H9 (cell line): ENCODE measurements around the gene MPP7. TPM values are rescaled to one million over a fixed set of nuclear protein-coding genes. Genes with fewer than 3 reads are reported as not detected.

Experiments
- DNase-seq: peaks from one replicate; pipeline ENCODE4 v3.0.0-alpha.2; 2017
- H2AFZ ChIP-seq: one replicate; pipeline ENCODE4 v1.6.1; 2013; ENCODE audit warnings: mild to moderate bottlenecking, low read length, control low read depth, moderate library complexity
- H2AK5ac ChIP-seq: 2 replicates; pipeline ENCODE4 v1.6.1; 2013; ENCODE audit warnings: low read length, control low read depth, mixed read lengths; ENCODE audit not compliant: insufficient read length
- H2BK120ac ChIP-seq: one replicate; pipeline ENCODE4 v1.6.1; 2013; ENCODE audit warnings: low read depth, mild to moderate bottlenecking, low read length, control low read depth, inconsistent platforms; ENCODE audit not compliant: poor library complexity, severe bottlenecking
- H2BK12ac ChIP-seq: 2 replicates; pipeline ENCODE4 v1.6.1; 2013; ENCODE audit warnings: low read length, control low read depth, mixed read lengths, low read depth; ENCODE audit not compliant: insufficient read length
- H2BK15ac ChIP-seq: 2 replicates; pipeline ENCODE4 v1.6.1; 2013; ENCODE audit warnings: low read depth, low read length, control low read depth
- H2BK20ac ChIP-seq: one replicate; pipeline ENCODE4 v1.6.1; 2013; ENCODE audit warnings: low read depth, mild to moderate bottlenecking, low read length, control low read depth, inconsistent platforms; ENCODE audit not compliant: poor library complexity, severe bottlenecking
- H2BK5ac ChIP-seq: 2 replicates; pipeline ENCODE4 v1.6.1; 2013; ENCODE audit warnings: low read length, control low read depth, mixed read lengths; ENCODE audit not compliant: insufficient read length
- H3K14ac ChIP-seq: 2 replicates; pipeline ENCODE4 v1.6.1; 2013; ENCODE audit warnings: low read length, control low read depth; ENCODE audit not compliant: insufficient read depth
- H3K18ac ChIP-seq: 2 replicates; pipeline ENCODE4 v1.6.1; 2013; ENCODE audit warnings: low read depth, mild to moderate bottlenecking, mixed read lengths, low read length, control low read depth; ENCODE audit not compliant: insufficient read length
- H3K23ac ChIP-seq: 2 replicates; pipeline ENCODE4 v1.6.1; 2013; ENCODE audit warnings: low read length, control low read depth, mixed read lengths, low read depth; ENCODE audit not compliant: insufficient read length
- H3K23me2 ChIP-seq: 2 replicates; pipeline ENCODE4 v1.6.1; 2013; ENCODE audit warnings: low read depth, mild to moderate bottlenecking, mixed read lengths, low read length, control low read depth; ENCODE audit not compliant: insufficient read length, poor library complexity, severe bottlenecking
- H3K27ac ChIP-seq: 2 replicates; pipeline ENCODE4 v1.5.1; 2013; ENCODE audit warnings: low read length, control low read depth, mixed read lengths, low read depth; ENCODE audit not compliant: insufficient read length
- H3K27me3 ChIP-seq: 2 replicates; pipeline ENCODE4 v1.6.1; 2013; ENCODE audit warnings: low read length, control low read depth, inconsistent platforms; ENCODE audit not compliant: insufficient read depth
- H3K4ac ChIP-seq: 2 replicates; pipeline ENCODE4 v1.6.1; 2013; ENCODE audit warnings: low read depth, mild to moderate bottlenecking, control low read depth, inconsistent platforms, low read length, moderate library complexity
- H3K4me1 ChIP-seq: 2 replicates; pipeline ENCODE4 v1.6.1; 2013; ENCODE audit warnings: low read length, control low read depth, inconsistent platforms; ENCODE audit not compliant: insufficient read depth
- H3K4me2 ChIP-seq: 2 replicates; pipeline ENCODE4 v1.6.1; 2013; ENCODE audit warnings: low read length, control low read depth, mixed read lengths; ENCODE audit not compliant: insufficient read length, insufficient read depth
- H3K56ac ChIP-seq: 2 replicates; pipeline ENCODE4 v1.6.1; 2013; ENCODE audit warnings: low read depth, mild to moderate bottlenecking, mixed read lengths, low read length, control low read depth; ENCODE audit not compliant: insufficient read length
- H3K79me1 ChIP-seq: 2 replicates; pipeline ENCODE4 v1.6.1; 2013; ENCODE audit warnings: low read depth, mild to moderate bottlenecking, moderate library complexity, low read length, control low read depth, inconsistent platforms; ENCODE audit not compliant: insufficient read depth, poor library complexity, severe bottlenecking
- H3K79me2 ChIP-seq: 2 replicates; pipeline ENCODE4 v1.6.1; 2013; ENCODE audit warnings: low read length, control low read depth, inconsistent platforms; ENCODE audit not compliant: insufficient read depth
- H3K9ac ChIP-seq: 2 replicates; pipeline ENCODE4 v1.6.1; 2013; ENCODE audit warnings: low read length, control low read depth, mixed read lengths; ENCODE audit not compliant: insufficient read length; ENCODE audit errors: extremely low read depth
- H3K9me3 ChIP-seq: one replicate; pipeline ENCODE4 v1.6.1; 2013; ENCODE audit warnings: low read depth, low read length, inconsistent platforms; ENCODE audit not compliant: control insufficient read depth
- H3T11ph ChIP-seq: one replicate; pipeline ENCODE4 v1.6.1; 2013; ENCODE audit warnings: mild to moderate bottlenecking, low read length, control low read depth, inconsistent platforms
- H4K20me1 ChIP-seq: one replicate; pipeline ENCODE4 v1.6.1; 2013; ENCODE audit not compliant: control insufficient read depth, insufficient read length, insufficient read depth
- H4K5ac ChIP-seq: 2 replicates; pipeline ENCODE4 v1.6.1; 2013; ENCODE audit warnings: low read depth, mild to moderate bottlenecking, mixed read lengths, low read length, control low read depth; ENCODE audit not compliant: insufficient read length
- H4K8ac ChIP-seq: replicated peaks from 2 replicates; pipeline ENCODE4 v1.6.1; 2013; ENCODE audit warnings: low read length, control low read depth, mixed read lengths, low read depth; ENCODE audit not compliant: insufficient read length
- H4K91ac ChIP-seq: 2 replicates; pipeline ENCODE4 v1.6.1; 2013; ENCODE audit warnings: low read depth, mild to moderate bottlenecking, moderate library complexity, mixed read lengths, low read length, control low read depth; ENCODE audit not compliant: insufficient read length
- H3K27ac Mint-ChIP-seq, 3 experiments: 2 replicates in 2 of 3; 3 replicates in 1 of 3; pipeline ENCODE4 v1.8.0; 2020 to 2021; ENCODE audit warnings: mixed read lengths in 3 of 3, mild to moderate bottlenecking in 1 of 3, moderate library complexity in 1 of 3
- H3K27me3 Mint-ChIP-seq: 2 replicates; pipeline ENCODE4 v1.8.0; 2021; ENCODE audit warnings: low read depth, mild to moderate bottlenecking, moderate library complexity, mixed read lengths
- H3K36me3 Mint-ChIP-seq, 3 experiments: 2 replicates in 2 of 3; 3 replicates in 1 of 3; pipeline ENCODE4 v1.8.0; 2020 to 2021; ENCODE audit warnings: low read depth in 3 of 3, mixed read lengths in 3 of 3; ENCODE audit not compliant: insufficient read depth in 1 of 3
- H3K4me1 Mint-ChIP-seq, 2 experiments: 2 replicates each; pipeline ENCODE4 v1.8.0; 2020; ENCODE audit warnings: mixed read lengths in 2 of 2
- H3K4me3 Mint-ChIP-seq, 2 experiments: 2 replicates in 1 of 2; 3 replicates in 1 of 2; pipeline ENCODE4 v1.8.0; 2020 to 2021; ENCODE audit warnings: mild to moderate bottlenecking in 2 of 2, mixed read lengths in 2 of 2, moderate library complexity in 1 of 2
- H3K9me3 Mint-ChIP-seq, 2 experiments: 2 replicates in 1 of 2; 3 replicates in 1 of 2; pipeline ENCODE4 v1.8.0; 2020; ENCODE audit warnings: mild to moderate bottlenecking in 2 of 2, mixed read lengths in 2 of 2, moderate library complexity in 1 of 2
- total RNA-seq: library from RNA; stranded (reverse); gene quantifications from 2 replicates; pipeline ENCODE4 v1.2.1, GENCODE V29; 2021
- TF ChIP-seq, protein P1 (sequence below): fragments of 200-600 bp; sonication (generic); conservative IDR thresholded peaks from 3 replicates; pipeline ENCODE4 v1.8.0; 2021; ENCODE audit warnings: antibody characterized with exemption, mild to moderate bottlenecking

Gene MPP7
- total RNA-seq, 1 experiment from 2014 or later, result 6.9 TPM

GRCh38 chr10:28284126-28284525 is 18.7 kb downstream of the MPP7 start:
- Mint-ChIP-seq H3K9me3 (no peaks in the 10 kb centered on the region), H3K4me3 (no peak overlapping the region), H3K4me1 (peaks cover 16 to 20% of the 10 kb centered on the region in 2 experiments), H3K27me3 (no peaks in the 10 kb centered on the region), H3K27ac (no peak overlapping the region), H3K36me3 (no peaks in the 10 kb centered on the region)
- no peak overlapping the region for H3K56ac ChIP-seq
- H4K8ac ChIP-seq, result no peak overlapping the region
- H3K9me3 ChIP-seq, result no peaks in the 10 kb centered on the region
- H3T11ph ChIP-seq, result no peak overlapping the region
- H3K79me2 ChIP-seq, result no peaks in the 10 kb centered on the region
- no peak for DNase-seq
- H2BK20ac ChIP-seq, result no peak overlapping the region
- no peak overlapping the region for H3K27ac ChIP-seq
- H3K4me2 ChIP-seq, result no peak overlapping the region
- H3K14ac ChIP-seq, result no peak overlapping the region
- no peak overlapping the region for H2AK5ac ChIP-seq
- H3K4ac ChIP-seq, result no peak overlapping the region
- no peak overlapping the region for H2AFZ ChIP-seq
- no peak overlapping the region for H3K23ac ChIP-seq
- TF ChIP-seq, protein P1, sequence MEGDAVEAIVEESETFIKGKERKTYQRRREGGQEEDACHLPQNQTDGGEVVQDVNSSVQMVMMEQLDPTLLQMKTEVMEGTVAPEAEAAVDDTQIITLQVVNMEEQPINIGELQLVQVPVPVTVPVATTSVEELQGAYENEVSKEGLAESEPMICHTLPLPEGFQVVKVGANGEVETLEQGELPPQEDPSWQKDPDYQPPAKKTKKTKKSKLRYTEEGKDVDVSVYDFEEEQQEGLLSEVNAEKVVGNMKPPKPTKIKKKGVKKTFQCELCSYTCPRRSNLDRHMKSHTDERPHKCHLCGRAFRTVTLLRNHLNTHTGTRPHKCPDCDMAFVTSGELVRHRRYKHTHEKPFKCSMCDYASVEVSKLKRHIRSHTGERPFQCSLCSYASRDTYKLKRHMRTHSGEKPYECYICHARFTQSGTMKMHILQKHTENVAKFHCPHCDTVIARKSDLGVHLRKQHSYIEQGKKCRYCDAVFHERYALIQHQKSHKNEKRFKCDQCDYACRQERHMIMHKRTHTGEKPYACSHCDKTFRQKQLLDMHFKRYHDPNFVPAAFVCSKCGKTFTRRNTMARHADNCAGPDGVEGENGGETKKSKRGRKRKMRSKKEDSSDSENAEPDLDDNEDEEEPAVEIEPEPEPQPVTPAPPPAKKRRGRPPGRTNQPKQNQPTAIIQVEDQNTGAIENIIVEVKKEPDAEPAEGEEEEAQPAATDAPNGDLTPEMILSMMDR, result no peak
- no peaks in the 10 kb centered on the region for H4K20me1 ChIP-seq
- no peak overlapping the region for H2BK120ac ChIP-seq
- no peak overlapping the region for H4K91ac ChIP-seq
- no peaks in the 10 kb centered on the region for H3K79me1 ChIP-seq
- H2BK12ac ChIP-seq, result no peak overlapping the region
- H3K9ac ChIP-seq, result no peak overlapping the region
- H4K5ac ChIP-seq, result no peak overlapping the region
- no peaks in the 10 kb centered on the region for H3K27me3 ChIP-seq
- H2BK15ac ChIP-seq, result no peak overlapping the region
- H3K23me2 ChIP-seq, result no peaks in the 10 kb centered on the region
- H2BK5ac ChIP-seq, result no peak overlapping the region
- no peaks in the 10 kb centered on the region; the same call in 1 of the 2 replicates for H3K4me1 ChIP-seq
- H3K18ac ChIP-seq, result no peak overlapping the region
